MM.1S (cell line): ENCODE results near the gene NHLH2.

Experiments used
- DNase-seq: peaks from one replicate; pipeline ENCODE4 v3.0.0-alpha.2; 2015
- H2AFZ ChIP-seq: fragments of 300-600 bp; sonication (generic); 2 replicates; pipeline ENCODE4 v1.6.0; 2016; ENCODE audit warnings: antibody characterized with exemption, low read length
- H3F3A ChIP-seq: fragments of 300-600 bp; sonication (generic); 2 replicates; pipeline ENCODE4 v1.6.1; 2016; ENCODE audit warnings: mild to moderate bottlenecking, antibody characterized with exemption, low read length, moderate library complexity, mixed read lengths; ENCODE audit not compliant: insufficient read depth
- H3K27ac ChIP-seq: fragments of 300-600 bp; sonication (generic); 2 replicates; pipeline ENCODE4 v1.5.1; 2016; ENCODE audit warnings: mild to moderate bottlenecking, low read length
- H3K27me3 ChIP-seq: fragments of 300-600 bp; sonication (generic); replicated peaks from 2 replicates; pipeline ENCODE4 v1.6.0; 2016; ENCODE audit warnings: low read length; ENCODE audit not compliant: insufficient read depth
- H3K36me3 ChIP-seq: fragments of 300-600 bp; sonication (generic); replicated peaks from 2 replicates; pipeline ENCODE4 v1.6.1; 2016; ENCODE audit warnings: mild to moderate bottlenecking, low read length, mixed read lengths; ENCODE audit not compliant: insufficient read depth
- H3K4me1 ChIP-seq: fragments of 300-600 bp; sonication (generic); 2 replicates; pipeline ENCODE4 v1.6.1; 2016; ENCODE audit warnings: low read length, mixed read lengths
- H3K4me2 ChIP-seq: fragments of 300-600 bp; sonication (generic); 2 replicates; pipeline ENCODE4 v1.6.0; 2016; ENCODE audit warnings: low read depth, low read length
- H3K4me3 ChIP-seq: fragments of 300-600 bp; sonication (generic); 2 replicates; pipeline ENCODE4 v1.5.1; 2016; ENCODE audit warnings: low read length, mixed read lengths
- H3K79me2 ChIP-seq: fragments of 300-600 bp; sonication (generic); 2 replicates; pipeline ENCODE4 v1.6.1; 2016; ENCODE audit warnings: mixed run types, low read length, mixed read lengths
- H3K9ac ChIP-seq: fragments of 300-600 bp; sonication (generic); 2 replicates; pipeline ENCODE4 v1.6.1; 2016; ENCODE audit warnings: low read length, mixed read lengths
- H3K9me2 ChIP-seq: fragments of 300-600 bp; sonication (generic); replicated peaks from 2 replicates; pipeline ENCODE4 v1.6.1; 2016; ENCODE audit warnings: mild to moderate bottlenecking, low read length, mixed read lengths; ENCODE audit not compliant: insufficient read depth
- H3K9me3 ChIP-seq: fragments of 300-600 bp; sonication (generic); replicated peaks from 2 replicates; pipeline ENCODE4 v1.6.1; 2016; ENCODE audit warnings: mild to moderate bottlenecking, low read length, mixed read lengths; ENCODE audit not compliant: insufficient read depth
- H4K20me1 ChIP-seq: fragments of 300-600 bp; sonication (generic); 2 replicates; pipeline ENCODE4 v1.6.1; 2016; ENCODE audit warnings: mild to moderate bottlenecking, low read length, moderate library complexity, mixed read lengths; ENCODE audit not compliant: insufficient read depth
- EZH2 ChIP-seq: fragments of 300-600 bp; sonication (generic); optimal IDR thresholded peaks from 2 replicates; pipeline ENCODE3; 2017; ENCODE audit warnings: low read depth, mild to moderate bottlenecking, antibody characterized with exemption, low read length, mixed read lengths
- EZH2phosphoT487 ChIP-seq: fragments of 300-600 bp; sonication (generic); IDR thresholded peaks from 2 replicates; pipeline ENCODE4 v1.6.1; 2018; ENCODE audit warnings: antibody characterized with exemption, low read length
- TF ChIP-seq, protein P1 (sequence below): fragments of 300-600 bp; sonication (generic); IDR thresholded peaks from 2 replicates; pipeline ENCODE4 v1.5.1; 2016; ENCODE audit warnings: antibody characterized with exemption, low read length, mixed read lengths

The NHLH2 gene

DNA sequence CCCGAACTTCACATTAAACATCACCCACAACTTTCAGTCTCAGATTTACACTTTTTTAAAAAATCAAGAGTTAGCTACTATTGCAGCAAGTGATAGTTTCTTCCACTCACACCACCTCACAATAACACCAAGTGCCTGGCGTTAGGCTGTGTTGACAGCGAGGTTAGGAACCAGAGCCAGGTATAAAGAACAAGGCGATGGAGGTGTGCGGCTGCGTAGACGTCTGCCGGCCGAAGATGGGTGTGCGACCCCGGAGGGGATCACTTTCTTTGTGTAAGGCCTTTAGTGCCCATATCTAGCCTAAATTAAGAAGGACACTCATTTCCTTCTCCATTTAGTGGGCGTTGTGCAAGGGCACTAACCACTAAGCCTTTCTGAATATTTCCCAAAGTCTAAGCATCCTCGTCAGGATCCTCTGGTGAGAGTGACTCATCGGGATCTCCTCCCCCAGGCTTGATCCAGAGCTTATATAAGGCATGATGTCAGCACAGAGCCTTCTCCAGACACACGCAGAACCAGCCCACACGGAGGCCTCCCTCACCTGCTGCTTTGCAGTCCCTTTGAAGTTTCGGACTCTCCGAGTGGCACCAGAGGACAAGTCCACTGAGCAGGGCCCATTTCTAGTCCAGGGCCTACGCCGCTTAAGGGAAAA lies 11.8 kb downstream of the NHLH2 start:
- H3K27ac ChIP-seq = no peak overlapping the region
- no peaks in the 10 kb centered on the region for H3K79me2 ChIP-seq
- no peak for DNase-seq
- TF ChIP-seq EZH2phosphoT487 (no peak), EZH2 (no peak)
- TF ChIP-seq, protein P1, sequence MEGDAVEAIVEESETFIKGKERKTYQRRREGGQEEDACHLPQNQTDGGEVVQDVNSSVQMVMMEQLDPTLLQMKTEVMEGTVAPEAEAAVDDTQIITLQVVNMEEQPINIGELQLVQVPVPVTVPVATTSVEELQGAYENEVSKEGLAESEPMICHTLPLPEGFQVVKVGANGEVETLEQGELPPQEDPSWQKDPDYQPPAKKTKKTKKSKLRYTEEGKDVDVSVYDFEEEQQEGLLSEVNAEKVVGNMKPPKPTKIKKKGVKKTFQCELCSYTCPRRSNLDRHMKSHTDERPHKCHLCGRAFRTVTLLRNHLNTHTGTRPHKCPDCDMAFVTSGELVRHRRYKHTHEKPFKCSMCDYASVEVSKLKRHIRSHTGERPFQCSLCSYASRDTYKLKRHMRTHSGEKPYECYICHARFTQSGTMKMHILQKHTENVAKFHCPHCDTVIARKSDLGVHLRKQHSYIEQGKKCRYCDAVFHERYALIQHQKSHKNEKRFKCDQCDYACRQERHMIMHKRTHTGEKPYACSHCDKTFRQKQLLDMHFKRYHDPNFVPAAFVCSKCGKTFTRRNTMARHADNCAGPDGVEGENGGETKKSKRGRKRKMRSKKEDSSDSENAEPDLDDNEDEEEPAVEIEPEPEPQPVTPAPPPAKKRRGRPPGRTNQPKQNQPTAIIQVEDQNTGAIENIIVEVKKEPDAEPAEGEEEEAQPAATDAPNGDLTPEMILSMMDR = no peak
- H3F3A ChIP-seq = no peaks in the 10 kb centered on the region
- H3K9ac ChIP-seq = no peak overlapping the region
- H2AFZ ChIP-seq = no peak overlapping the region
- H3K4me1 ChIP-seq = no peaks in the 10 kb centered on the region
- no peaks in the 10 kb centered on the region for H3K36me3 ChIP-seq
- no peaks in the 10 kb centered on the region for H3K9me3 ChIP-seq
- H3K27me3 ChIP-seq = no peaks in the 10 kb centered on the region
- H4K20me1 ChIP-seq = no peaks in the 10 kb centered on the region
- H3K4me3 ChIP-seq = no peak overlapping the region
- H3K4me2 ChIP-seq = no peak overlapping the region
- H3K9me2 ChIP-seq = no peaks in the 10 kb centered on the region

GRCh38 chr1:115828101-115829022 lies 12.6 kb downstream of the NHLH2 start:
- no peak overlapping the region for H2AFZ ChIP-seq
- H3K4me1 ChIP-seq = no peaks in the 10 kb centered on the region
- no peak for TF ChIP-seq EZH2phosphoT487
- TF ChIP-seq, protein P1 = no peak
- TF ChIP-seq EZH2 = no peak
- no peak overlapping the region for H3K4me2 ChIP-seq
- H3K9ac ChIP-seq = no peak overlapping the region
- no peaks in the 10 kb centered on the region for H3K9me3 ChIP-seq
- no peaks in the 10 kb centered on the region for H3K9me2 ChIP-seq
- no peaks in the 10 kb centered on the region for H3K36me3 ChIP-seq
- H3F3A ChIP-seq = no peaks in the 10 kb centered on the region
- no peak overlapping the region for H3K27ac ChIP-seq
- DNase-seq = no peak
- H3K27me3 ChIP-seq = no peaks in the 10 kb centered on the region
- no peaks in the 10 kb centered on the region for H4K20me1 ChIP-seq
- no peak overlapping the region for H3K4me3 ChIP-seq
- H3K79me2 ChIP-seq = no peaks in the 10 kb centered on the region

- no peak overlapping the region for H3K4me2 ChIP-seq
- no peaks in the 10 kb centered on the region for H4K20me1 ChIP-seq
- H3K9me2 ChIP-seq = no peaks in the 10 kb centered on the region
- no peak for DNase-seq
- no peaks in the 10 kb centered on the region for H3K36me3 ChIP-seq
- no peak overlapping the region for H3K9ac ChIP-seq
- H3K4me3 ChIP-seq = no peak overlapping the region
- no peaks in the 10 kb centered on the region for H3F3A ChIP-seq
- H3K9me3 ChIP-seq = no peaks in the 10 kb centered on the region
- no peaks in the 10 kb centered on the region for H3K4me1 ChIP-seq
- TF ChIP-seq EZH2phosphoT487 = no peak
- TF ChIP-seq, protein P1 = no peak
- no peak for TF ChIP-seq EZH2
- no peak overlapping the region for H3K27ac ChIP-seq
- no peaks in the 10 kb centered on the region for H3K27me3 ChIP-seq
- no peaks in the 10 kb centered on the region for H3K79me2 ChIP-seq
- no peak overlapping the region for H2AFZ ChIP-seq
These were observed 13.4 kb downstream of the NHLH2 start for GRCh38 chr1:115827452-115828044.
